HG02973 (cell line): Measurements from ENCODE around the gene C1QTNF8.

Experiments used
- ATAC-seq: cut with Tn5 transposase; IDR thresholded peaks from one replicate; pipeline ENCODE4 v1.9.1; 2021; ENCODE audit warnings: moderate library complexity; ENCODE audit not compliant: unreplicated experiment

C1QTNF8 gene

GRCh38 chr16:1096169-1097082, at the start of gene C1QTNF8:
Gene C1QTNF8, minus strand, starts transcription at chr16:1096244. Its CDS starts 1,322 bp downstream, at chr16:1094922.
- no peak for ATAC-seq

- ATAC-seq = no peak
These were observed 49.5 kb upstream of the C1QTNF8 start for GRCh38 chr16:1145383-1146100.

- ATAC-seq = no peak
These were observed 48.7 kb upstream of the C1QTNF8 start for GRCh38 chr16:1144476-1145382.

- no peak for ATAC-seq
These were observed 47.9 kb upstream of the C1QTNF8 start for GRCh38 chr16:1143761-1144450.

GRCh38 chr16:1142911-1143310, 46.9 kb upstream of the C1QTNF8 start:
- no peak for ATAC-seq

GRCh38 chr16:1141716-1142115, 45.7 kb upstream of the C1QTNF8 start:
- ATAC-seq = no peak

GRCh38 chr16:1141191-1141590, 45.1 kb upstream of the C1QTNF8 start:
- ATAC-seq = no peak

- no peak for ATAC-seq
These were observed 44.6 kb upstream of the C1QTNF8 start for GRCh38 chr16:1140582-1141162.

- ATAC-seq = no peak
These were observed 41.6 kb upstream of the C1QTNF8 start for GRCh38 chr16:1137604-1138003.

- ATAC-seq = no peak
These were observed 39.4 kb upstream of the C1QTNF8 start for GRCh38 chr16:1135459-1135825.

GRCh38 chr16:1134776-1135458, 38.9 kb upstream of the C1QTNF8 start:
- ATAC-seq = no peak

- no peak for ATAC-seq
These were observed 37.9 kb upstream of the C1QTNF8 start for GRCh38 chr16:1133810-1134520.

GRCh38 chr16:1133271-1133670, 37.2 kb upstream of the C1QTNF8 start:
- no peak for ATAC-seq

GRCh38 chr16:1132431-1132830, 36.4 kb upstream of the C1QTNF8 start:
- ATAC-seq = no peak

GRCh38 chr16:1131378-1131994, 35.4 kb upstream of the C1QTNF8 start:
- no peak for ATAC-seq

- no peak for ATAC-seq
These were observed 34.3 kb upstream of the C1QTNF8 start for GRCh38 chr16:1130382-1130781.

- no peak for ATAC-seq
These were observed 33.3 kb upstream of the C1QTNF8 start for GRCh38 chr16:1129106-1129960.
